HFFc6 (cell line): Measurements from ENCODE around the gene FMN1. TPM values are rescaled to one million over a fixed set of nuclear protein-coding genes. Genes with fewer than 3 reads are reported as not detected.

ENCODE experiments used
- DNase-seq: peaks from one replicate; pipeline ENCODE4 v3.0.0-alpha.2; 2018
- H3K27ac Mint-ChIP-seq: 2 replicates; pipeline ENCODE4 v1.8.0; 2020; ENCODE audit warnings: mild to moderate bottlenecking, mixed read lengths
- H3K27me3 Mint-ChIP-seq: 2 replicates; pipeline ENCODE4 v1.8.0; 2021; ENCODE audit warnings: mild to moderate bottlenecking, moderate library complexity, mixed read lengths; ENCODE audit not compliant: insufficient read depth
- H3K36me3 Mint-ChIP-seq: 2 replicates; pipeline ENCODE4 v1.8.0; 2021; ENCODE audit warnings: low read depth, mixed read lengths
- H3K4me1 Mint-ChIP-seq: 2 replicates; pipeline ENCODE4 v1.8.0; 2020; ENCODE audit warnings: low read depth, mixed read lengths
- H3K4me3 Mint-ChIP-seq: 2 replicates; pipeline ENCODE4 v1.8.0; 2020; ENCODE audit warnings: mild to moderate bottlenecking, moderate library complexity, mixed read lengths
- H3K9me3 Mint-ChIP-seq: 2 replicates; pipeline ENCODE4 v1.8.0; 2020; ENCODE audit warnings: mild to moderate bottlenecking, mixed read lengths
- total RNA-seq, 6 experiments: library from RNA; stranded (reverse); fragmentation: NEBNext Ultra II Directional; extraction: Animal tissue kit (Norgen Biotek cat#: 25700); gene quantifications; 2 replicates in 1 of 6; 3 replicates in 5 of 6; pipeline ENCODE4 v1.2.3, GENCODE V29; 2021
- TF ChIP-seq, protein P1 (sequence below): fragments of 200-600 bp; sonication (generic); IDR thresholded peaks from 2 replicates; pipeline ENCODE4 v1.5.0; 2021; ENCODE audit warnings: antibody characterized with exemption, mild to moderate bottlenecking

Gene FMN1
- total RNA-seq, 6 experiments from 2014 or later: 8.3 to 14.0 (median 12.6) TPM

GRCh38 chr15:32867313-32867626, 327.2 kb downstream of the FMN1 start:
- H3K27me3 Mint-ChIP-seq: peaks cover 9% of the 10 kb centered on the region
- peak overlapping the region; percentile 40 for H3K4me3 Mint-ChIP-seq
- peaks cover 41% of the 10 kb centered on the region for H3K36me3 Mint-ChIP-seq
- peak; percentile 74 for DNase-seq
- peak overlapping the region; percentile 96 for H3K27ac Mint-ChIP-seq
- peaks cover 88% of the 10 kb centered on the region for H3K4me1 Mint-ChIP-seq
- TF ChIP-seq, protein P1, sequence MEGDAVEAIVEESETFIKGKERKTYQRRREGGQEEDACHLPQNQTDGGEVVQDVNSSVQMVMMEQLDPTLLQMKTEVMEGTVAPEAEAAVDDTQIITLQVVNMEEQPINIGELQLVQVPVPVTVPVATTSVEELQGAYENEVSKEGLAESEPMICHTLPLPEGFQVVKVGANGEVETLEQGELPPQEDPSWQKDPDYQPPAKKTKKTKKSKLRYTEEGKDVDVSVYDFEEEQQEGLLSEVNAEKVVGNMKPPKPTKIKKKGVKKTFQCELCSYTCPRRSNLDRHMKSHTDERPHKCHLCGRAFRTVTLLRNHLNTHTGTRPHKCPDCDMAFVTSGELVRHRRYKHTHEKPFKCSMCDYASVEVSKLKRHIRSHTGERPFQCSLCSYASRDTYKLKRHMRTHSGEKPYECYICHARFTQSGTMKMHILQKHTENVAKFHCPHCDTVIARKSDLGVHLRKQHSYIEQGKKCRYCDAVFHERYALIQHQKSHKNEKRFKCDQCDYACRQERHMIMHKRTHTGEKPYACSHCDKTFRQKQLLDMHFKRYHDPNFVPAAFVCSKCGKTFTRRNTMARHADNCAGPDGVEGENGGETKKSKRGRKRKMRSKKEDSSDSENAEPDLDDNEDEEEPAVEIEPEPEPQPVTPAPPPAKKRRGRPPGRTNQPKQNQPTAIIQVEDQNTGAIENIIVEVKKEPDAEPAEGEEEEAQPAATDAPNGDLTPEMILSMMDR: no peak
- no peaks in the 10 kb centered on the region for H3K9me3 Mint-ChIP-seq

GRCh38 chr15:32866454-32867312, 327.8 kb downstream of the FMN1 start:
- peak overlapping the region; percentile 96 for H3K27ac Mint-ChIP-seq
- TF ChIP-seq, protein P1: no peak
- DNase-seq: no peak
- peak overlapping the region; percentile 40 for H3K4me3 Mint-ChIP-seq
- H3K4me1 Mint-ChIP-seq: peaks cover 88% of the 10 kb centered on the region
- no peaks in the 10 kb centered on the region for H3K9me3 Mint-ChIP-seq
- peaks cover 9% of the 10 kb centered on the region for H3K27me3 Mint-ChIP-seq
- peaks cover 39% of the 10 kb centered on the region for H3K36me3 Mint-ChIP-seq

GRCh38 chr15:32864841-32865240, 329.7 kb downstream of the FMN1 start:
- H3K9me3 Mint-ChIP-seq: no peaks in the 10 kb centered on the region
- H3K4me3 Mint-ChIP-seq: no peak overlapping the region
- TF ChIP-seq, protein P1: no peak
- DNase-seq: no peak
- peaks cover 29% of the 10 kb centered on the region for H3K36me3 Mint-ChIP-seq
- H3K4me1 Mint-ChIP-seq: peaks cover 88% of the 10 kb centered on the region
- H3K27ac Mint-ChIP-seq: peak overlapping the region; percentile 47; the same call in 1 of the 2 replicates
- H3K27me3 Mint-ChIP-seq: peaks cover 2% of the 10 kb centered on the region

- TF ChIP-seq, protein P1: no peak
- DNase-seq: no peak
- H3K27me3 Mint-ChIP-seq: peaks cover 4% of the 10 kb centered on the region
- no peak overlapping the region for H3K4me3 Mint-ChIP-seq
- H3K4me1 Mint-ChIP-seq: peaks cover 88% of the 10 kb centered on the region
- H3K27ac Mint-ChIP-seq: peak overlapping the region; percentile 56
- no peaks in the 10 kb centered on the region for H3K9me3 Mint-ChIP-seq
- peaks cover 29% of the 10 kb centered on the region for H3K36me3 Mint-ChIP-seq
Observed at GRCh38 chr15:32864051-32864450, 330.5 kb downstream of the FMN1 start.

GRCh38 chr15:32861761-32862160, 332.8 kb downstream of the FMN1 start:
- peak; percentile 57 for DNase-seq
- peaks cover 4% of the 10 kb centered on the region for H3K27me3 Mint-ChIP-seq
- no peaks in the 10 kb centered on the region for H3K9me3 Mint-ChIP-seq
- H3K4me1 Mint-ChIP-seq: peaks cover 88% of the 10 kb centered on the region
- peak overlapping the region; percentile 83 for H3K4me3 Mint-ChIP-seq
- TF ChIP-seq, protein P1: no peak
- H3K36me3 Mint-ChIP-seq: peaks cover 34% of the 10 kb centered on the region
- peak overlapping the region; percentile 99 for H3K27ac Mint-ChIP-seq
